Muscle of leg (tissue), 11 donors: ENCODE results near the gene SLC39A1. TPM values are rescaled to one million over a fixed set of nuclear protein-coding genes. Genes with fewer than 3 reads are reported as not detected.

Experiments used
- DNase-seq: peaks from one replicate; pipeline ENCODE4 v3.0.0; 2013
- H3K27ac ChIP-seq: one replicate; pipeline ENCODE4 v1.5.1; 2013; ENCODE audit warnings: mild to moderate bottlenecking, low read length, control low read depth
- H3K27me3 ChIP-seq: one replicate; pipeline ENCODE4 v1.6.1; 2013; ENCODE audit warnings: low read length; ENCODE audit not compliant: control insufficient read depth, insufficient read depth
- H3K36me3 ChIP-seq: one replicate; pipeline ENCODE4 v1.6.1; 2013; ENCODE audit warnings: low read length; ENCODE audit not compliant: control insufficient read depth, insufficient read depth
- H3K4me1 ChIP-seq: one replicate; pipeline ENCODE4 v1.6.1; 2013; ENCODE audit warnings: low read length; ENCODE audit not compliant: control insufficient read depth, insufficient read depth
- H3K4me3 ChIP-seq: one replicate; pipeline ENCODE4 v1.5.1; 2013; ENCODE audit warnings: low read length, control low read depth
- H3K9me3 ChIP-seq: replicated peaks from 2 replicates; pipeline ENCODE4 v1.6.1; 2013; ENCODE audit warnings: low read depth, low read length; ENCODE audit not compliant: control insufficient read depth
- WGBS: methylation state at CpG from one replicate; pipeline ENCODE4 v1.1.5; 2013; ENCODE audit warnings: missing lambda C conversion rate; ENCODE audit not compliant: insufficient coverage; 5-methylcytosine and 5-hydroxymethylcytosine counted together
- polyA plus RNA-seq, 8 donors: library from polyadenylated mRNA; unstranded; fragments of 120-200 nt; gene quantifications; one replicate each; pipeline versions ENCODE4 v1.2.1 to v1.2.3, GENCODE V29; 2013; ENCODE audit warnings: inconsistent platforms in 1 of 8, low replicate concordance in 1 of 8; ENCODE audit not compliant: insufficient read length in 8 of 8, insufficient read depth in 1 of 8
- total RNA-seq: library from RNA; stranded (reverse); fragments of 120-200 nt; gene quantifications from one replicate; pipeline ENCODE4 v1.2.4, GENCODE V29; 2013

SLC39A1 gene
- total and polyA plus RNA-seq, 9 donors: 33.0 to 59.2 (median 44.4) TPM

DNA sequence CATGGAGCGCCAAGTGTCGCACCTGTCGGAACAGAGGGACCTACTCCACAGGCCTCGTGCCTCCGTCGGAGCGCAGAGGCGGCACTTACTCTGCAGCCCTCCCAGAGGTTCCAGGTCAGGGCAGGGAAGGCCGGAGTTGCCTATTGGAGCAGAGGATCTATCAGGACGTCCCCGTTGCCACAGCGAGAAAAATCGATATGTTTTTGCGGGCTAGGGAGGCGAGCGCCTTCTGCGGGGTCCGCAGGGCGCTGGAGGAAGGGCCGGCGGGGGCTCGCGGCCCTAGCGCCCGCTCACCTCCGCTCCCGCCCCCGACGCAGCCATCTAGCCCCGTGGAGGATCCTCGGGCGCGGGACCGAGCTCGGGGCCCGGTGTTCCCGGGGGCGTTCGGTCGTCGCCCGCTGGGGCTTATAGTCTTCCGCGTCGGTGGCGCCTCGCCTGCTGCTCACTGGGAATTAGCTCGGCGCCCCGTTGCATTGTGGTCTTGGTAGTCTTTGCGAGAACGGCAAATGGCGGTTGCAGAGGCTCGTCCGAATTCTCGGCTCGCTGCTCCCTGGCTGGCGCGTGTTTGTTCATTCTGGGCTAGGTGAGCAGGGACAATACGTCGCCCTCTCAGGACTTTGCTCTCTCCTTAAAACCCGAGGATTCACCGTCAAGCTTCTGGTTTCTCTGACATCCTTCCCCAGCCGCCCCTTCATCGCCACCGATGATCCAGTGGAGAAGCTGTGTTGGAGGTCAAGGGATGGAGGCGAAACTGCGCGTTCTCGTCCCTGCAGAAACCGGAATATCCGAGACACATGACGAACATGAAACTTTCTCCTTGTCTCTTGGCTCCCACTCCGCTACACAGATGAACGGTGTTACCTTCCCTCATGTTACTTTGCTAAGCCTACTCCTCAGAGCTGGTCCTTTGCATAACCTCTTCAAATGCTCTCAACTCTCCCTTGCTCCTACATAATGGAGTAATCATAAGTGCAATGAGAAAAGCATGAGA is 14.2 kb upstream of the SLC39A1 start, which contains the start of gene JTB:
Gene JTB, minus strand, starts transcription at position 425 of the 991 bp plus-strand sequence. Its CDS starts 422 bp downstream, at position 3.
- Histone ChIP-seq H3K4me3 (peak within 1 kb of the TSS; percentile 68), H3K27ac (peak within 1 kb of the TSS; percentile 95), H3K9me3 (no peaks in the 10 kb centered on the region), H3K4me1 (peaks cover 17% of the 10 kb centered on the region), H3K27me3 (no peaks in the 10 kb centered on the region), H3K36me3 (peaks cover 44% of the 10 kb centered on the region)
- DNase-seq: peak; percentile 94
- under 1% methylated on average over 68 of the region's 75 CpGs for WGBS

GRCh38 chr1:153976819-153977249 is 13.5 kb upstream of the SLC39A1 start:
- Histone ChIP-seq H3K36me3 (peaks cover 38% of the 10 kb centered on the region), H3K27ac (peak overlapping the region; percentile 95), H3K4me1 (peaks cover 17% of the 10 kb centered on the region), H3K27me3 (no peaks in the 10 kb centered on the region), H3K4me3 (peak overlapping the region; percentile 68), H3K9me3 (no peaks in the 10 kb centered on the region)
- WGBS: 0% methylated on average over 7 of the region's 16 CpGs
- no peak for DNase-seq

DNA sequence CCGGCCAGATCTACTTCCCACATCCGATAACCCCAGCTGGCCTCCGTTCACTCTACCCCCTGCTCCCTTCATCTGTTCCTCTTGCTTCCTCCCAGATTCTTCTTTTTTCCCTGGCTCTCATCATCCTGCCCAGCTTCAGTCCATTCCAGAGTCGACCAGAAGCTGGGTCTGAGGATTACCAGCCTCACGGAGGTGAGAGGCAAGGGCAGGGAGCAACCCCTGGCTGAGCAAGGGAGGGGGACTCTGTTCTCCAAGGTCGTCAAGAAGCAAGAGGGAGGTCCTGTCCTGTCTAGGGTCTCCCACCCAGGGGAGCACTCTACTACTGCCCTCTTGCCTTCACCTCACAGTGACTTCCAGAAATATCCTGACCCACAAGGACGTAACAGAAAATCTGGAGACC is 10.2 kb upstream of the SLC39A1 start:
- H3K36me3 ChIP-seq: peaks cover 36% of the 10 kb centered on the region
- no peaks in the 10 kb centered on the region for H3K9me3 ChIP-seq
- no peak for DNase-seq
- H3K4me1 ChIP-seq: peaks cover 22% of the 10 kb centered on the region
- 82% methylated on average over 3 of the region's 7 CpGs for WGBS
- H3K27ac ChIP-seq: no peak overlapping the region
- no peaks in the 10 kb centered on the region for H3K27me3 ChIP-seq
- no peak overlapping the region for H3K4me3 ChIP-seq

DNA sequence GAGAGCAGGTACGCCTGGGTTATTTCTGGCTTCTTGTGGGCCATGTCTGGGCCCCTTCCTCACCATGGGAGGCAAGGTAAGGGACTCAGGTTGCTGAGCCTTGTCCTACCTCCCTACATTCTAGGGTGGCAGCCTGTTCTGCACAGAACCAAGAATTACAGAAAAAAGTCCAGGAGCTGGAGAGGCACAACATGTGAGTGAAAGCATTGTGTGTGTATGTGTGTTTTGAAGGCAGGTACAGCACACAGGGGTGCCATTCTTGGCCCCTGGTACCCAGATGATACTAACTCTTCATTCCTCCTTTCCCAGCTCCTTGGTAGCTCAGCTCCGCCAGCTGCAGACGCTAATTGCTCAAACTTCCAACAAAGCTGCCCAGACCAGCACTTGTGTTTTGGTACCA is 9.7 kb upstream of the SLC39A1 start:
- 94% methylated on average over 3 of the region's 3 CpGs for WGBS
- Histone ChIP-seq H3K4me3 (no peak overlapping the region), H3K9me3 (no peaks in the 10 kb centered on the region), H3K27ac (no peak overlapping the region), H3K27me3 (no peaks in the 10 kb centered on the region), H3K4me1 (peaks cover 24% of the 10 kb centered on the region), H3K36me3 (peaks cover 36% of the 10 kb centered on the region)
- no peak for DNase-seq

DNA sequence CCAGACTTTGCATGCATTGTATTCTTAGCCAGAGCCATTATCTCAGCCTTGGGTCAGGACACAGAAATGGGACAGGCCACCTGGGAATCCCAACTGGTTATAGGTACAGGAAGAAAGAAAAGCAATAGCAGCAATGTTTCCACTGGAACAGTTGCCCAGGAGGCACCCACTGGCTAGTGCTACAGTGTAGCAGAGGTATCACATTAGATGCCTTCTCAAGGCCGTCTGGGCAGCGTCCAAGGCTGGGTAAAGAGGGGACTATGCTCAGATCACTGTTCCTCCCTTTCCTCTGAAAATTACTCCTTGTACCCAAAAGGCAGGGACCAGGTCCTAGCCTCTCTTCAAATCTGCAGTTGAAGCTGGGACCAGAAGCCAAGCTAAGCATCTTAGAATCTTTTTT is 7.0 kb upstream of the SLC39A1 start:
- no peak for DNase-seq
- 100% methylated on average over 2 of the region's 2 CpGs for WGBS
- Histone ChIP-seq H3K27ac (no peak overlapping the region), H3K9me3 (no peaks in the 10 kb centered on the region), H3K4me3 (no peak overlapping the region), H3K4me1 (peaks cover 22% of the 10 kb centered on the region), H3K36me3 (peaks cover 28% of the 10 kb centered on the region), H3K27me3 (no peaks in the 10 kb centered on the region)

- no peaks in the 10 kb centered on the region for H3K27me3 ChIP-seq
- H3K4me3 ChIP-seq: no peak overlapping the region
- peaks cover 17% of the 10 kb centered on the region for H3K36me3 ChIP-seq
- H3K27ac ChIP-seq: peak overlapping the region; percentile 99
- H3K9me3 ChIP-seq: no peaks in the 10 kb centered on the region
- no peak for DNase-seq
- 100% methylated on average over 2 of the region's 2 CpGs for whole genome bisulfite sequencing
- H3K4me1 ChIP-seq: peaks cover 28% of the 10 kb centered on the region
Measured at GRCh38 chr1:153968972-153969371, 5.6 kb upstream of the SLC39A1 start.

GRCh38 chr1:153968408-153968807 is 5.1 kb upstream of the SLC39A1 start:
- Histone ChIP-seq H3K4me3 (peak overlapping the region; percentile 73), H3K36me3 (peaks cover 11% of the 10 kb centered on the region), H3K27me3 (no peaks in the 10 kb centered on the region), H3K9me3 (no peaks in the 10 kb centered on the region), H3K27ac (peak overlapping the region; percentile 99), H3K4me1 (peaks cover 30% of the 10 kb centered on the region)
- WGBS: 17% methylated on average over 9 of the region's 13 CpGs
- no peak for DNase-seq

DNA sequence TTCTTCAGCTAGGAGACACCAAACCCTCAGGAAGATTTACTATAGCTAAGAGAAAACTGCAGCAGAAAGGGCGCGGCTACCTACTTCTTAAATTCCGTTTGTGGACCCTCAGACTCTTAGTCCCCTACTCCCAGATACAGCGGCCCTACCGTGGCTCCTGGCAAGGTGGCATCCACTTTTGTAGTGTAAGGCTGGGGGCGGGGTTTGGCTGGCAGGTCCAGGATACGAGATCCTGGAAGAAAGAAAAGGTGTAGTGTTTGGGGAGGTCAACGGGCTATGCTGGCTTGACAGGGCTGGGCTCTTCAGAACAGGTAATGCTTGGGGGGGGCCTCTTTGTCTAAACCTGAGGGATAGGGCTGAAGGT is 4.6 kb upstream of the SLC39A1 start:
- DNase-seq: no peak
- Histone ChIP-seq H3K36me3 (peaks cover 7% of the 10 kb centered on the region), H3K27me3 (no peaks in the 10 kb centered on the region), H3K4me1 (peaks cover 30% of the 10 kb centered on the region), H3K4me3 (peak overlapping the region; percentile 73), H3K27ac (peak overlapping the region; percentile 99), H3K9me3 (no peaks in the 10 kb centered on the region)
- 0% methylated on average over 5 of the region's 8 CpGs for WGBS

DNA sequence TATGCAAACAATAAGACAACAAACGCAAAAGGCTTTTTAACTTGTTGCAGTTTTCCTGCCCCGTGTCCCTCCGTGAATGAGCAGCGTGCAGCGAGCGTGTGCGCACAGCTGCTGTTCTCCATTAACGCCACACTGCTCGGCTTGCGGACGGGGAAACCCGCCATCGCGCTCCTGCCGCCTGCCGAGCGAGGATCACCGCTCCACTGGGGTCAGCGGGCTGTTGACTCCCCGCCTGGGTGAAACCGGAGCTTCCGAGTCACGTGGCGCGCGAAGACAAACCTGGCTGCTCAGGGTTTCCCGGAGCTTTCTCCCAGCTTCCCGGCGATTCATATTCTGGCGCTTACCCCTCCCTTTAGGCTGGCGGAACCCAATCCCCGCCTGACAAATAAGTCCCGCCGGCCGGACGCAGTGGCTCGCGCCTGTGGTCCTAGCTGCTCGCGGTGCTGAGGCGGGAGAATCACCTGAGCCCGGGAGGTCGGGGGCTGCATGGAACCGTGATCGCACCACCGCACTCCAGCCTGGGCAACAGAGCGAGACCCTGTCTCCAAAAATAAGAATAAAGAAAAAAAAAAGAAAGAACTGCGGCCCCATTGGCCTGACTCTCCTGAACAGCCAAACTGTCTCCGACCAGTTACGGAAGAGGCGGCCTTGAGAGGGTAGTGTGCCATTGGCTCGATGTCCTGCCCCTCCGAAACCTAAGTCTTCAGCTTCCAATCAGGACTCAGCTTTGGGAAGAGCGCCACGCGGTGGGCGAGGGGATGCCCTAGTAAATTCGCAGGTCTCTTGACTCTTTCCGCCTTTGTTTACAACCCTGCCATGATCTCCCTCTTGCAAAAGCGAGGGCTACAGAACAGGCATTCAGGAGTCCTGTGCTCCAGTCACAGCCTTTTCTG is 4.0 kb upstream of the SLC39A1 start, which contains the start of gene CREB3L4:
Gene CREB3L4, plus strand, starts transcription at position 796 of the 893 bp plus-strand sequence. CDS start 624 bp downstream, outside the sequence.
- Histone ChIP-seq H3K9me3 (no peaks in the 10 kb centered on the region), H3K27me3 (no peaks in the 10 kb centered on the region), H3K36me3 (peaks cover 3% of the 10 kb centered on the region), H3K27ac (peak within 1 kb of the TSS; percentile 99), H3K4me1 (peaks cover 36% of the 10 kb centered on the region), H3K4me3 (peak within 1 kb of the TSS; percentile 73)
- WGBS: under 1% methylated on average over 59 of the region's 60 CpGs
- DNase-seq: peak; percentile 99
